HEK293 (cell line): Measurements from ENCODE around the gene C8A.

Source experiments
- KLF10 ChIP-seq: fragments of 450-650 bp; IDR thresholded peaks from 2 replicates; pipeline ENCODE4 v1.5.1; 2018; ENCODE audit warnings: missing biosample characterization, mild to moderate bottlenecking, missing genetic modification characterization
- ZEB2 ChIP-seq: fragments of 450-650 bp; formaldehyde crosslinking; IDR thresholded peaks from 2 replicates; pipeline ENCODE4 v1.5.1; 2016; ENCODE audit warnings: missing biosample characterization, missing genetic modification characterization
- ZNF174 ChIP-seq: fragments of 450-650 bp; formaldehyde crosslinking; IDR thresholded peaks from 2 replicates; pipeline ENCODE4 v1.5.0; 2017; ENCODE audit warnings: missing biosample characterization, mild to moderate bottlenecking, missing genetic modification characterization
- ZNF274 ChIP-seq, 2 experiments: fragments of 200-500 bp in 1 of 2; fragments of 450-650 bp in 1 of 2; sonication (Bioruptor generic) in 1 of 2; formaldehyde crosslinking in 1 of 2; IDR thresholded peaks; 2 replicates each; pipeline versions ENCODE4 v1.5.1 to v1.6.1; 2014 to 2016; ENCODE audit warnings: borderline replicate concordance in 1 of 2, inconsistent platforms in 1 of 2, low read length in 1 of 2, missing biosample characterization in 1 of 2, missing genetic modification characterization in 1 of 2
- ZNF571 ChIP-seq: fragments of 450-650 bp; formaldehyde crosslinking; IDR thresholded peaks from 2 replicates; pipeline ENCODE4 v1.5.0; 2017; ENCODE audit warnings: missing biosample characterization, missing genetic modification characterization
- ZNF791 ChIP-seq: fragments of 450-650 bp; formaldehyde crosslinking; IDR thresholded peaks from 2 replicates; pipeline ENCODE4 v1.5.1; 2016; ENCODE audit warnings: missing biosample characterization, missing genetic modification characterization

- no peak for TF ChIP-seq ZNF791 (tag by site-specific recombination)
- no peak for TF ChIP-seq ZNF174 (tag by site-specific recombination)
- no peak for TF ChIP-seq ZNF571 (tag by site-specific recombination)
- no peak for TF ChIP-seq ZEB2 (tag by site-specific recombination)
- TF ChIP-seq KLF10 (tag by site-specific recombination), result no peak
- no peak for TF ChIP-seq ZNF274 (IDR thresholded peaks at IDR 0.05; ENCODE audit: low read length)
- no peak for TF ChIP-seq ZNF274 (tag by site-specific recombination; IDR thresholded peaks at IDR 0.05; ENCODE audit: borderline replicate concordance)
These were observed 55.9 kb downstream of the C8A start for GRCh38 chr1:56910441-56910985.
